Epithelial cell of proximal tubule (primary cell): ENCODE results near the gene CMBL. TPM values are rescaled to one million over a fixed set of nuclear protein-coding genes. Genes with fewer than 3 reads are reported as not detected.
A peak's percentile ranks its signal among the peaks of the same experiment; 100 is the strongest.

Experiments used
- DNase-seq: peaks from one replicate; pipeline ENCODE4 v3.0.0-alpha.2; 2011; ENCODE audit warnings: low read depth
- H3K4me3 ChIP-seq: 2 replicates; pipeline ENCODE4 v1.5.1; 2011; ENCODE audit warnings: low read depth, mild to moderate bottlenecking, low read length
- CTCF ChIP-seq: conservative IDR thresholded peaks from 2 replicates; pipeline ENCODE4 v1.5.1; 2012; ENCODE audit warnings: low read depth, mild to moderate bottlenecking, low read length
- total RNA-seq: library from RNA; depleted of rRNA; stranded (reverse); fragments of >200 nt; gene quantifications from 2 replicates; pipeline ENCODE4 v1.2.3, GENCODE V29; 2015

The CMBL gene
- total RNA-seq, 1 donor from 2014 or later: 2.2 TPM

GRCh38 chr5:10243660-10244240, 64.0 kb downstream of the CMBL start:
- TF ChIP-seq CTCF: no peak
- DNase-seq: no peak
- no peak overlapping the region for H3K4me3 ChIP-seq

- TF ChIP-seq CTCF: no peak
- no peak overlapping the region for H3K4me3 ChIP-seq
- no peak for DNase-seq
Observed at GRCh38 chr5:10235350-10235749, 72.4 kb downstream of the CMBL start.

- no peak for DNase-seq
- peak; percentile 59 for TF ChIP-seq CTCF
- no peak overlapping the region for H3K4me3 ChIP-seq
Observed at GRCh38 chr5:10233505-10233904, 74.2 kb downstream of the CMBL start.

- no peak for TF ChIP-seq CTCF
- no peak overlapping the region for H3K4me3 ChIP-seq
- DNase-seq: no peak
Observed at GRCh38 chr5:10233011-10233410, 74.7 kb downstream of the CMBL start.

- no peak for DNase-seq
- TF ChIP-seq CTCF: no peak
- no peak overlapping the region for H3K4me3 ChIP-seq
Observed at GRCh38 chr5:10232386-10232785, 75.3 kb downstream of the CMBL start.

GRCh38 chr5:10229306-10230048, 78.2 kb downstream of the CMBL start:
- DNase-seq: no peak
- peak; percentile 19 for TF ChIP-seq CTCF
- no peak overlapping the region for H3K4me3 ChIP-seq

- no peak overlapping the region for H3K4me3 ChIP-seq
- no peak for TF ChIP-seq CTCF
- DNase-seq: no peak
Observed at GRCh38 chr5:10228288-10228687, 79.4 kb downstream of the CMBL start.
